ENCODE measurements around the gene KIAA1614.

GRCh38 chr1:180917306-180918065 is 4.8 kb downstream of the KIAA1614 start:
- TF ChIP-seq CTCF (IDR thresholded peaks at IDR 0.05; ENCODE audit: low read length) = peak; percentile 11; the same call in 1 of the 2 replicates
- no peak for TF ChIP-seq EZH2 (optimal IDR thresholded peaks at IDR 0.05; ENCODE audit: low read depth, low read length)

All from MM.1S (cell line).